HepG2 (cell line): ENCODE data around the gene TTLL1. TPM values are rescaled to one million over a fixed set of nuclear protein-coding genes. Genes with fewer than 3 reads are reported as not detected.

Source experiments
- ATAC-seq: fragments of 200-7000 bp; cut with Tn5 transposase; 3 replicates; pipeline ENCODE4 v1.9.1; 2020; ENCODE audit warnings: mild to moderate bottlenecking, moderate library complexity
- BruUV-seq: library from RNA; stranded (reverse); fragments of 400-500 nt; replicated peaks from 2 replicates; lab custom pipeline; 2021; lab: Mats Ljungman, UMichigan
- CTCF ChIA-PET: fragments of 300-600 bp; formaldehyde crosslinking; extraction: SDS; loops from one replicate; lab custom pipeline; 2021; ENCODE audit warnings: low total read pairs, inconsistent platforms, low intra/inter-chr PET ratio; lab: Yijun Ruan, JAX
- POLR2A ChIA-PET: fragments of 350-600 bp; sonication (Branson Sonifier 250); formaldehyde crosslinking; loops from one replicate; lab custom pipeline; 2020; ENCODE audit warnings: antibody characterized with exemption, inconsistent platforms; lab: Yijun Ruan, JAX
- DNase-seq: peaks from one replicate; pipeline ENCODE4 v3.0.0-alpha.2; 2015; ENCODE audit warnings: low spot score
- FAIRE-seq: peaks from 3 replicates; lab custom pipeline; 2011; peaks lifted over from hg19 to GRCh38; lab: Jason Lieb, UNC
- H2AFZ ChIP-seq: one replicate; pipeline ENCODE4 v1.6.1; 2011; ENCODE audit warnings: low read length, inconsistent platforms
- H3K27ac ChIP-seq: fragments of 300-600 bp; 3 replicates; pipeline ENCODE4 v1.8.0; 2011; ENCODE audit warnings: mixed run types, mild to moderate bottlenecking, mixed read lengths, low read length, inconsistent platforms; ENCODE audit not compliant: insufficient read depth; ENCODE audit errors: extremely low read length
- H3K27me3 ChIP-seq, 2 experiments: fragments of 200-600 bp in 1 of 2; 2 replicates in 1 of 2; 3 replicates in 1 of 2; pipeline versions ENCODE4 v1.6.0 to v1.8.0; 2011; ENCODE audit warnings: low read length in 2 of 2, mild to moderate bottlenecking in 2 of 2, moderate library complexity in 2 of 2, inconsistent platforms in 1 of 2; ENCODE audit not compliant: insufficient read depth in 2 of 2, control insufficient read depth in 1 of 2
- H3K36me3 ChIP-seq, 2 experiments: fragments of 200-600 bp in 1 of 2; replicated peaks in 1 of 2; 2 replicates in 1 of 2; 3 replicates in 1 of 2; pipeline versions ENCODE4 v1.5.1 to v1.8.0; 2011; ENCODE audit warnings: low read length in 2 of 2, inconsistent platforms in 1 of 2; ENCODE audit not compliant: insufficient read depth in 2 of 2, control insufficient read depth in 1 of 2
- H3K4me1 ChIP-seq: 2 replicates; pipeline ENCODE4 v1.5.1; 2012; ENCODE audit warnings: low read length, inconsistent platforms; ENCODE audit not compliant: insufficient read depth
- H3K4me2 ChIP-seq: 2 replicates; pipeline ENCODE4 v1.6.0; 2011; ENCODE audit warnings: low read depth, low read length, inconsistent platforms
- H3K4me3 ChIP-seq, 3 experiments: fragments of 200-600 bp in 1 of 3; sonication (generic), shearing (Covaris generic) in 1 of 3; replicated peaks in 1 of 3; 2 replicates each; pipeline ENCODE4 v1.5.1; 2011 to 2016; ENCODE audit warnings: low read length in 3 of 3, inconsistent platforms in 2 of 3, low read depth in 2 of 3, mild to moderate bottlenecking in 2 of 3, control low read depth in 1 of 3, mixed read lengths in 1 of 3; ENCODE audit not compliant: insufficient read depth in 1 of 3
- H3K79me2 ChIP-seq: one replicate; pipeline ENCODE4 v1.6.1; 2011; ENCODE audit warnings: low read length, inconsistent platforms; ENCODE audit not compliant: insufficient read depth
- H3K9ac ChIP-seq: 2 replicates; pipeline ENCODE4 v1.6.0; 2011; ENCODE audit warnings: mild to moderate bottlenecking, low read depth, low read length, inconsistent platforms; ENCODE audit not compliant: insufficient read depth
- H3K9me3 ChIP-seq: 2 replicates; pipeline ENCODE4 v1.5.1; 2012; ENCODE audit warnings: mild to moderate bottlenecking, low read length
- H4K20me1 ChIP-seq: 2 replicates; pipeline ENCODE4 v1.6.0; 2011; ENCODE audit warnings: inconsistent platforms, mild to moderate bottlenecking, low read length, moderate library complexity; ENCODE audit not compliant: insufficient read depth
- FLYWCH1 ChIP-seq: sonication (generic); formaldehyde crosslinking; IDR thresholded peaks from 2 replicates; pipeline ENCODE4 v1.8.1; 2023; ENCODE audit warnings: mild to moderate bottlenecking, missing genetic modification reagents
- ISL2 ChIP-seq: sonication (generic); formaldehyde crosslinking; IDR thresholded peaks from 2 replicates; pipeline ENCODE4 v1.5.0; 2020; ENCODE audit warnings: missing genetic modification reagents
- KDM3A ChIP-seq: IDR thresholded peaks from 2 replicates; pipeline ENCODE4 v1.6.1; 2018; ENCODE audit warnings: low read depth, missing compliant biosample characterization
- NCOR1 ChIP-seq: fragments of 200-600 bp; sonication (generic); IDR thresholded peaks from 2 replicates; pipeline ENCODE4 v1.7.0; 2017; ENCODE audit warnings: antibody characterized with exemption, low read length, borderline replicate concordance
- ZBTB39 ChIP-seq: sonication (generic); formaldehyde crosslinking; IDR thresholded peaks from 2 replicates; pipeline ENCODE4 v1.5.0; 2020; ENCODE audit warnings: missing genetic modification reagents
- ZNF12 ChIP-seq: sonication (generic); formaldehyde crosslinking; IDR thresholded peaks from 2 replicates; pipeline ENCODE4 v1.5.0; 2020; ENCODE audit warnings: missing genetic modification reagents
- ZNF530 ChIP-seq: sonication (generic); formaldehyde crosslinking; IDR thresholded peaks from 2 replicates; pipeline ENCODE4 v1.5.0; 2020; ENCODE audit warnings: low read depth, mild to moderate bottlenecking, missing genetic modification reagents
- ZNF607 ChIP-seq: sonication (generic); formaldehyde crosslinking; IDR thresholded peaks from 2 replicates; pipeline ENCODE4 v1.5.1; 2020; ENCODE audit warnings: missing genetic modification reagents, mild to moderate bottlenecking, borderline replicate concordance
- WGBS: methylation state at CpG from one replicate; pipeline ENCODE4 v1.1.6; 2017; ENCODE audit warnings: low lambda C conversion rate; 5-methylcytosine and 5-hydroxymethylcytosine counted together
- in situ Hi-C: cut with HindIII; loops from 2 replicates; pipeline ENCODE4 v1.10.0; 2017; ENCODE audit warnings: low pct_unique_long_range_greater_than_20kb; ENCODE audit not compliant: extremely low pct_ligation_motif_present
- intact Hi-C: fragments of 100-400 bp; cut with micrococcal nuclease; formaldehyde crosslinking; loops from one replicate; pipeline ENCODE4 v1.10.0; 2022; ENCODE audit not compliant: unreplicated experiment
- polyA plus RNA-seq, 8 experiments: library from polyadenylated mRNA; depleted of rRNA in 3 of 8; stranded (reverse) in 7 of 8; unstranded in 1 of 8; fragments of >200 nt; fragmentation: Illumina TruSeq in 4 of 8; extraction: Trizol in 4 of 8; gene quantifications; 2 replicates each; pipeline versions ENCODE4 v1.2.1 to v1.2.3, GENCODE V29; 2011 to 2016; ENCODE audit warnings: low read depth in 4 of 8, missing spikeins in 1 of 8, mixed read lengths in 1 of 8; ENCODE audit not compliant: insufficient read depth in 1 of 8
- total RNA-seq, 5 experiments: library from RNA; depleted of rRNA; stranded (reverse); fragments of >200 nt; fragmentation: Illumina TruSeq; extraction: Trizol; gene quantifications; 2 replicates each; pipeline ENCODE4 v1.2.3, GENCODE V29; 2016; ENCODE audit warnings: low read depth in 1 of 5
- TF ChIP-seq, protein P1 (sequence below): fragments of 450-650 bp; IDR thresholded peaks from 2 replicates; pipeline ENCODE4 v1.6.1; 2017; ENCODE audit warnings: mild to moderate bottlenecking

Gene TTLL1
- total and polyA plus RNA-seq, 2 of the 13 experiments (the other 11 are each of a cell fraction or from before 2014, with no cell fraction given) = 1.6 to 5.3 TPM

DNA sequence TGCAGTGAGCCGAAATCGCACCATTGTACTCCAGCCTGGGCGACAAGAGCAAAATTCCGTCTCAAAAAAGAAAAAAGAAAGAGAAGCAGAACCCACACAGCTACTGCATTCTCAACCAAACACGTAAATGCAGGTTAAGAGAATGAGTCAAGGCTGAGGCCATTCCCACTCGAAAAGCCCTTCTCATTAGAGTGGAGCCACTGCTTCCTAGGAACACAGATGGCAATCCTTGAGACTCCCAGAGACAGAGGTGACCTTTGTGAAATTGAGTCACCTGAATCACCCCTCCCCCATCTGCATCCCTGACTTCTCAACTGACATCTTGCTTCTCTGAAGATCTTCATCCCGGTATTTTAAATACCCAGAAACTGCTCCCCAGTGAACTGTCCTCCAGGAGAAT lies 82.4 kb downstream of the TTLL1 start (continued):
- no peak for TF ChIP-seq ZBTB39 (CRISPR knock-in tag)

GRCh38 chr22:43006016-43006505 lies 83.1 kb downstream of the TTLL1 start:
- FAIRE-seq = no peak
- Histone ChIP-seq H3K27me3 (no peaks in the 10 kb centered on the region), H3K4me1 (peaks cover 97% of the 10 kb centered on the region), H2AFZ (no peak overlapping the region), H3K9ac (no peak overlapping the region), H3K9me3 (no peaks in the 10 kb centered on the region)
- in situ Hi-C loops (no loop called here), intact Hi-C loops (no loop called here)
- 100% methylated on average over 5 of the region's 5 CpGs for WGBS
- no peak for ATAC-seq
- POLR2A ChIA-PET = interaction anchor here (1.8 to 7.3 kb wide), 3 partner anchors 9 to 66 kb away, joined by 4 to 101 read pairs (median 39); partner anchors contain the start of gene PACSIN2
- CTCF ChIA-PET = no interaction called here
- DNase-seq = no peak
- BruUV-seq = no TSS peak
- TF ChIP-seq ZNF530 (CRISPR knock-in tag) (no peak), ZNF12 (CRISPR knock-in tag) (peak; percentile 94), KDM3A (CRISPR knock-in tag) (no peak), FLYWCH1 (CRISPR knock-in tag) (no peak), ISL2 (CRISPR knock-in tag) (no peak), NCOR1 (no peak), ZNF607 (CRISPR knock-in tag) (no peak)
- TF ChIP-seq, protein P1, sequence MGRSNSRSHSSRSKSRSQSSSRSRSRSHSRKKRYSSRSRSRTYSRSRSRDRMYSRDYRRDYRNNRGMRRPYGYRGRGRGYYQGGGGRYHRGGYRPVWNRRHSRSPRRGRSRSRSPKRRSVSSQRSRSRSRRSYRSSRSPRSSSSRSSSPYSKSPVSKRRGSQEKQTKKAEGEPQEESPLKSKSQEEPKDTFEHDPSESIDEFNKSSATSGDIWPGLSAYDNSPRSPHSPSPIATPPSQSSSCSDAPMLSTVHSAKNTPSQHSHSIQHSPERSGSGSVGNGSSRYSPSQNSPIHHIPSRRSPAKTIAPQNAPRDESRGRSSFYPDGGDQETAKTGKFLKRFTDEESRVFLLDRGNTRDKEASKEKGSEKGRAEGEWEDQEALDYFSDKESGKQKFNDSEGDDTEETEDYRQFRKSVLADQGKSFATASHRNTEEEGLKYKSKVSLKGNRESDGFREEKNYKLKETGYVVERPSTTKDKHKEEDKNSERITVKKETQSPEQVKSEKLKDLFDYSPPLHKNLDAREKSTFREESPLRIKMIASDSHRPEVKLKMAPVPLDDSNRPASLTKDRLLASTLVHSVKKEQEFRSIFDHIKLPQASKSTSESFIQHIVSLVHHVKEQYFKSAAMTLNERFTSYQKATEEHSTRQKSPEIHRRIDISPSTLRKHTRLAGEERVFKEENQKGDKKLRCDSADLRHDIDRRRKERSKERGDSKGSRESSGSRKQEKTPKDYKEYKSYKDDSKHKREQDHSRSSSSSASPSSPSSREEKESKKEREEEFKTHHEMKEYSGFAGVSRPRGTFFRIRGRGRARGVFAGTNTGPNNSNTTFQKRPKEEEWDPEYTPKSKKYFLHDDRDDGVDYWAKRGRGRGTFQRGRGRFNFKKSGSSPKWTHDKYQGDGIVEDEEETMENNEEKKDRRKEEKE = no peak
- TF ChIP-seq, all 625 proteins: peak for 1
- H3K36me3 ChIP-seq = no peaks in the 10 kb centered on the region; a peak in 2 of 5 replicates
- no peak overlapping the region for H3K27ac ChIP-seq
- no peak overlapping the region for H3K4me2 ChIP-seq
- H4K20me1 ChIP-seq = peaks cover 53% of the 10 kb centered on the region
- no peak overlapping the region for H3K4me3 ChIP-seq
- peaks cover 97% of the 10 kb centered on the region for H3K79me2 ChIP-seq
